ENCODE measurements around the gene UNC45A. TPM values are rescaled to one million over a fixed set of nuclear protein-coding genes. Genes with fewer than 3 reads are reported as not detected.

The UNC45A gene
- total RNA-seq, 1 experiment from 2014 or later, result 101 TPM

DNA sequence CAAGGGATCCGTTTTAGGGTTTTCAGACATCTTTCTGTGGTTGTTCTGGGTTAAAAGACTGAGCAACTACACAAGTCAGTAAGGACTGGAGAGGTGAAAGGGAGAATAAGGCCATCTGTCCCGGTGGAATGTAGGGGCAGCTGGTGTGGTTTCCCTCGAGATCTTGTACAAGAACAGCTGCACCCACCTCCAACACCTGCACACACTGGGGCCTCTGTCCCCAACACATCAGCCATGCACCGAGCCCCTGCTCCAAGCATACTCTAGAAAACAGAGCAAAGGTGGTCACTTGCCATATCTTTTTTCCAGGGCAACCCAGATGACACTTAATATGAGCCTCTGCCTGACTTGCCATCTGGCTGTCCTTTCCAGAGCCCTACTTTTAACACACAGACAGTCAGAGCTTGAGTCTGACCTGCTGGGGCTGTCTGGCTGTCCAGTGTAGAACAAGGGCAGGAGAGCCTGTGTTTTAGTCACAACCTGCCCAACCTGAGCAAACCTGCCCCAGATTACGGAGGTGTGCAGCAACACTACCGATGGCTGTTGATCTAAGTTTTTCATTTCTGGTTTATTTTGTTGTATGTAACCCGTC is 19.8 kb upstream of the UNC45A start:
- Mint-ChIP-seq H3K4me1 (no peaks in the 10 kb centered on the region), H3K27ac (peak overlapping the region; percentile 36; the same call in 1 of the 2 replicates), H3K9me3 (no peaks in the 10 kb centered on the region), H3K36me3 (peaks cover 12% of the 10 kb centered on the region), H3K27me3 (ENCODE audit: low read depth) (no peaks in the 10 kb centered on the region; the same call in 1 of the 2 replicates), H3K4me3 (no peak overlapping the region)
- CTCF ChIA-PET, result interaction anchor here (0.6 to 3.8 kb wide), 3 partner anchors 17 to 133 kb away, joined by 4 to 24 read pairs (median 6); partner anchors contain the start of genes HDDC3 and UNC45A
- TF ChIP-seq ATF1 (CRISPR knock-in tag; IDR thresholded peaks at IDR 0.05) (no peak), ATF6 (CRISPR knock-in tag; IDR thresholded peaks at IDR 0.05) (no peak), NR1H2 (CRISPR knock-in tag; IDR thresholded peaks at IDR 0.05) (no peak), ZNF416 (CRISPR knock-in tag; IDR thresholded peaks at IDR 0.05) (no peak), FOXJ3 (CRISPR knock-in tag; IDR thresholded peaks at IDR 0.05; ENCODE audit: borderline replicate concordance) (no peak), ESRRA (CRISPR knock-in tag; IDR thresholded peaks at IDR 0.05; ENCODE audit: borderline replicate concordance) (no peak), HMGA2 (CRISPR knock-in tag; IDR thresholded peaks at IDR 0.05) (no peak), ZBTB21 (CRISPR knock-in tag; IDR thresholded peaks at IDR 0.05; ENCODE audit: borderline replicate concordance) (no peak), KAT7 (CRISPR knock-in tag; IDR thresholded peaks at IDR 0.05; ENCODE audit: borderline replicate concordance) (no peak), TEAD4 (CRISPR knock-in tag; IDR thresholded peaks at IDR 0.05) (no peak), CREB1 (CRISPR knock-in tag; IDR thresholded peaks at IDR 0.05) (no peak), ZNF671 (CRISPR knock-in tag; IDR thresholded peaks at IDR 0.05) (no peak)
- TF ChIP-seq, protein P1, sequence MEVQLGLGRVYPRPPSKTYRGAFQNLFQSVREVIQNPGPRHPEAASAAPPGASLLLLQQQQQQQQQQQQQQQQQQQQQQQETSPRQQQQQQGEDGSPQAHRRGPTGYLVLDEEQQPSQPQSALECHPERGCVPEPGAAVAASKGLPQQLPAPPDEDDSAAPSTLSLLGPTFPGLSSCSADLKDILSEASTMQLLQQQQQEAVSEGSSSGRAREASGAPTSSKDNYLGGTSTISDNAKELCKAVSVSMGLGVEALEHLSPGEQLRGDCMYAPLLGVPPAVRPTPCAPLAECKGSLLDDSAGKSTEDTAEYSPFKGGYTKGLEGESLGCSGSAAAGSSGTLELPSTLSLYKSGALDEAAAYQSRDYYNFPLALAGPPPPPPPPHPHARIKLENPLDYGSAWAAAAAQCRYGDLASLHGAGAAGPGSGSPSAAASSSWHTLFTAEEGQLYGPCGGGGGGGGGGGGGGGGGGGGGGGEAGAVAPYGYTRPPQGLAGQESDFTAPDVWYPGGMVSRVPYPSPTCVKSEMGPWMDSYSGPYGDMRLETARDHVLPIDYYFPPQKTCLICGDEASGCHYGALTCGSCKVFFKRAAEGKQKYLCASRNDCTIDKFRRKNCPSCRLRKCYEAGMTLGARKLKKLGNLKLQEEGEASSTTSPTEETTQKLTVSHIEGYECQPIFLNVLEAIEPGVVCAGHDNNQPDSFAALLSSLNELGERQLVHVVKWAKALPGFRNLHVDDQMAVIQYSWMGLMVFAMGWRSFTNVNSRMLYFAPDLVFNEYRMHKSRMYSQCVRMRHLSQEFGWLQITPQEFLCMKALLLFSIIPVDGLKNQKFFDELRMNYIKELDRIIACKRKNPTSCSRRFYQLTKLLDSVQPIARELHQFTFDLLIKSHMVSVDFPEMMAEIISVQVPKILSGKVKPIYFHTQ (CRISPR knock-in tag; IDR thresholded peaks at IDR 0.05), result no peak
- TF ChIP-seq, protein P2, sequence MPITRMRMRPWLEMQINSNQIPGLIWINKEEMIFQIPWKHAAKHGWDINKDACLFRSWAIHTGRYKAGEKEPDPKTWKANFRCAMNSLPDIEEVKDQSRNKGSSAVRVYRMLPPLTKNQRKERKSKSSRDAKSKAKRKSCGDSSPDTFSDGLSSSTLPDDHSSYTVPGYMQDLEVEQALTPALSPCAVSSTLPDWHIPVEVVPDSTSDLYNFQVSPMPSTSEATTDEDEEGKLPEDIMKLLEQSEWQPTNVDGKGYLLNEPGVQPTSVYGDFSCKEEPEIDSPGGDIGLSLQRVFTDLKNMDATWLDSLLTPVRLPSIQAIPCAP (CRISPR knock-in tag; IDR thresholded peaks at IDR 0.05), result no peak
- POLR2A ChIA-PET, result no interaction called here
- DNase-seq (ENCODE audit: low spot score), result no peak
- ATAC-seq, result no peak

- H3K4me3 Mint-ChIP-seq, result no peak overlapping the region
- ChIA-PET POLR2A (no interaction called here), CTCF (interaction anchor here (0.6 to 3.8 kb wide), 3 partner anchors 16 to 133 kb away, joined by 4 to 24 read pairs (median 6); partner anchors contain the start of genes HDDC3 and UNC45A)
- H3K27ac Mint-ChIP-seq, result peak overlapping the region; percentile 36
- TF ChIP-seq ATF6 (CRISPR knock-in tag; IDR thresholded peaks at IDR 0.05) (no peak), FOXK1 (CRISPR knock-in tag; IDR thresholded peaks at IDR 0.05) (no peak), ZNF416 (CRISPR knock-in tag; IDR thresholded peaks at IDR 0.05) (no peak)
- peaks cover 12% of the 10 kb centered on the region for H3K36me3 Mint-ChIP-seq
- DNase-seq (ENCODE audit: low spot score) (no peak), ATAC-seq (peak; percentile 30)
- H3K27me3 Mint-ChIP-seq (ENCODE audit: low read depth), result no peaks in the 10 kb centered on the region; the same call in 1 of the 2 replicates
- H3K4me1 Mint-ChIP-seq, result no peaks in the 10 kb centered on the region
- H3K9me3 Mint-ChIP-seq, result no peaks in the 10 kb centered on the region
Observed at GRCh38 chr15:90915808-90916440, 19.2 kb upstream of the UNC45A start.

All from WTC11 (cell line).